GM18508 (cell line): ENCODE data around the gene SLC25A1.

ENCODE experiments used
- ATAC-seq: cut with Tn5 transposase; IDR thresholded peaks from one replicate; pipeline ENCODE4 v1.9.1; 2021; ENCODE audit warnings: moderate number of reproducible peaks; ENCODE audit not compliant: insufficient read depth, unreplicated experiment

The SLC25A1 gene

GRCh38 chr22:19178657-19179496 is at the start of gene SLC25A1:
Gene SLC25A1 (minus strand): TSS chr22:19178736. CDS start chr22:19178673, 63 bp downstream.
- ATAC-seq = no peak

- no peak for ATAC-seq
Observed at GRCh38 chr22:19228179-19228578, 49.6 kb upstream of the SLC25A1 start.

- no peak for ATAC-seq
Observed at GRCh38 chr22:19226428-19226827, 47.9 kb upstream of the SLC25A1 start.

GRCh38 chr22:19225560-19225959 is 47.0 kb upstream of the SLC25A1 start:
- ATAC-seq = no peak

- ATAC-seq = no peak
Observed at GRCh38 chr22:19224985-19225384, 46.4 kb upstream of the SLC25A1 start.

- no peak for ATAC-seq
Observed at GRCh38 chr22:19224557-19224956, 46.0 kb upstream of the SLC25A1 start.

GRCh38 chr22:19223617-19224016 is 45.1 kb upstream of the SLC25A1 start:
- no peak for ATAC-seq

GRCh38 chr22:19223110-19223509 is 44.6 kb upstream of the SLC25A1 start:
- no peak for ATAC-seq

- no peak for ATAC-seq
Observed at GRCh38 chr22:19222242-19223005, 43.9 kb upstream of the SLC25A1 start.

- ATAC-seq = no peak
Observed at GRCh38 chr22:19220867-19221266, 42.3 kb upstream of the SLC25A1 start.

- no peak for ATAC-seq
Observed at GRCh38 chr22:19218541-19219233, 40.2 kb upstream of the SLC25A1 start.

GRCh38 chr22:19216579-19216978 is 38.0 kb upstream of the SLC25A1 start:
- no peak for ATAC-seq

- ATAC-seq = no peak
Observed at GRCh38 chr22:19215360-19215759, 36.8 kb upstream of the SLC25A1 start.

GRCh38 chr22:19214078-19214473 is 35.5 kb upstream of the SLC25A1 start:
- no peak for ATAC-seq

- no peak for ATAC-seq
Observed at GRCh38 chr22:19213442-19214077, 35.0 kb upstream of the SLC25A1 start.

- no peak for ATAC-seq
Observed at GRCh38 chr22:19213001-19213400, 34.5 kb upstream of the SLC25A1 start.

GRCh38 chr22:19212302-19212870 is 33.9 kb upstream of the SLC25A1 start:
- no peak for ATAC-seq

GRCh38 chr22:19210188-19210587 is 31.7 kb upstream of the SLC25A1 start:
- ATAC-seq = no peak

GRCh38 chr22:19208287-19208847 is 29.8 kb upstream of the SLC25A1 start:
- no peak for ATAC-seq

GRCh38 chr22:19207884-19208283 is 29.3 kb upstream of the SLC25A1 start:
- ATAC-seq = no peak
